GM23248 (cell line): ENCODE results near the gene TARS3.

Experiments used
- EZH2 ChIP-seq: fragments of 200-600 bp; sonication (generic); IDR thresholded peaks from 2 replicates; pipeline ENCODE4 v1.6.1; 2018; ENCODE audit warnings: antibody characterized with exemption, mild to moderate bottlenecking; ENCODE audit not compliant: insufficient read depth, poor library complexity, severe bottlenecking
- EZH2phosphoT487 ChIP-seq: fragments of 200-600 bp; sonication (generic); IDR thresholded peaks from 2 replicates; pipeline ENCODE4 v1.6.1; 2018; ENCODE audit warnings: antibody characterized with exemption, moderate library complexity, mild to moderate bottlenecking, low read depth; ENCODE audit not compliant: insufficient read depth

DNA sequence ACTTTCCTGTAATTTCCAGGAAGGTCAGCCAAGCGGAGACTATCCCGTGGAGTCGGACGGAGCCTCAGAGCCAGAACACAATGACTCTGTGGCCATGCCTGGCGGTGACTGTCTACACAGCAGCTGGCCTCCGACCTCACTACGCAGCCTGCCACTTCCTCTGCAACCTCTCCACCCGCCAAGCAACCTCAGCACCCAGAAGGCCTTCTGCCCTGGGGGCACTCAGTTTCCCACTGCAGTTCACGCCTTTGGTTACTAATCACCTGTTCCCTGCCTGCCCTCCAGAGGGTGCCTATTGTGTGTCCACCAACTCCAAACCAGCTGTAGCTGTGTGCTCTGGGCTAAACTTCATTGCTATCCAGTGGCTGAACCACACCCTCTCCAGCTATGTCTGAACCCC, 116.1 kb downstream of the TARS3 start:
- TF ChIP-seq EZH2 (no peak), EZH2phosphoT487 (no peak)
